Activated CD8-positive, alpha-beta memory T cell treated with anti-CD3 and anti-CD28 coated beads for 48 hours (primary cell): ENCODE measurements around the gene EN2.

Experiments
- DNase-seq, 3 experiments: peaks; one replicate each; pipeline ENCODE4 v3.0.0-alpha.2; 2020; ENCODE audit warnings: low read depth in 2 of 3, low spot score in 2 of 3

EN2 gene

DNA sequence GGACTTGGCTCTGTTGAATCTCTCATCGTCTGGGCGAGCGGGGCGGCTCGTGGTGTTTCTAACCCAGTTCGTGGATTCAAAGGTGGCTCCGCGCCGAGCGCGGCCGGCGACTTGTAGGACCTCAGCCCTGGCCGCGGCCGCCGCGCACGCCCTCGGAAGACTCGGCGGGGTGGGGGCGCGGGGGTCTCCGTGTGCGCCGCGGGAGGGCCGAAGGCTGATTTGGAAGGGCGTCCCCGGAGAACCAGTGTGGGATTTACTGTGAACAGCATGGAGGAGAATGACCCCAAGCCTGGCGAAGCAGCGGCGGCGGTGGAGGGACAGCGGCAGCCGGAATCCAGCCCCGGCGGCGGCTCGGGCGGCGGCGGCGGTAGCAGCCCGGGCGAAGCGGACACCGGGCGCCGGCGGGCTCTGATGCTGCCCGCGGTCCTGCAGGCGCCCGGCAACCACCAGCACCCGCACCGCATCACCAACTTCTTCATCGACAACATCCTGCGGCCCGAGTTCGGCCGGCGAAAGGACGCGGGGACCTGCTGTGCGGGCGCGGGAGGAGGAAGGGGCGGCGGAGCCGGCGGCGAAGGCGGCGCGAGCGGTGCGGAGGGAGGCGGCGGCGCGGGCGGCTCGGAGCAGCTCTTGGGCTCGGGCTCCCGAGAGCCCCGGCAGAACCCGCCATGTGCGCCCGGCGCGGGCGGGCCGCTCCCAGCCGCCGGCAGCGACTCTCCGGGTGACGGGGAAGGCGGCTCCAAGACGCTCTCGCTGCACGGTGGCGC is at the start of gene EN2:
TSS of gene EN2 (plus strand) at position 19 of the 767 bp plus-strand sequence. CDS start at position 268, 249 bp downstream.
- DNase-seq: no peak

DNA sequence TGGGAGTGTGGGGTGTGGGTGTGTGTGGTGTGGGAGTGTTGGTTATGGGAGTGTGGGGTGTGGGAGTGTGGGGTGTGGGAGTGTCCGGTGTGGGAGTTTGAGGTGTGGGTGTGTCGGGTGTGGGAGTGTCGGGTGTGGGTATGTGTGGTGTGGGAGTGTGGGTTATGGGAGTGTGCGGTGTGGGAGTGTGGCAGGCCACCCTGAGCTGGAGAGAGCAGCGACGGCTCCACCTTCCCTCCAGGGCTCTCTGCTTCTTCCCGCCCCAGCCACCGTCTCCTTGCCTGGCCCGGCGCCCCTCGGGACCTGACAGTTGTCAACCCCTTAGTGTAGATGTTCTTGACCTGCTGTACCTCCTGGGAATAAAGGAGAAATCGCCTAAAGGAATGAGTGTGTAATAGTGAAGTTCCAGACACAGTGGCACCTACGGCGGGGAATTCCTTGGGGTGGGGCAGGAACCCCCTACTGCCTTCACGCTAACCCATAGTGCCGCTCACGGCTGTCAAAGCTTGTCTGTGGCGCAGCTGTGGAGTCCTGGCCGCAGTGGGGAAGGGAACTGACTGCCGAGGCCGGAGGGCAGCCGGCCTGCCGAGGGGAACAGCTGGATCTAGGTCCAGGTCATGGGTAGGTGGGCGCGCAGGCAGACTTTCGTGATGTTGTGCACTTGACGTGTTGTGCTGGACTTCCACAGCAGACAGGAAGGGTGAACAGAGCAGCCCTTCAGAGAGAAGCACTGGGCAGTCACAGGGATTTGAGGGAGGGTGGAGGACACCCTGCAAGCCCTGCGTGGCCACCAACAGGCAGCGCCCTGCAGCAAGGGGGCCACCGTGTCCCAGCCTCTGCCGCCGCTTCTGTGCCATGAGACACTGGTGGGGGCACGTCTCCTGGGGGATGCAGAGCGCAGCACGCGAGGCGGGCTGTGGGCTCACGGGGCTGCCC is 49.0 kb upstream of the EN2 start:
- no peak for DNase-seq

DNA sequence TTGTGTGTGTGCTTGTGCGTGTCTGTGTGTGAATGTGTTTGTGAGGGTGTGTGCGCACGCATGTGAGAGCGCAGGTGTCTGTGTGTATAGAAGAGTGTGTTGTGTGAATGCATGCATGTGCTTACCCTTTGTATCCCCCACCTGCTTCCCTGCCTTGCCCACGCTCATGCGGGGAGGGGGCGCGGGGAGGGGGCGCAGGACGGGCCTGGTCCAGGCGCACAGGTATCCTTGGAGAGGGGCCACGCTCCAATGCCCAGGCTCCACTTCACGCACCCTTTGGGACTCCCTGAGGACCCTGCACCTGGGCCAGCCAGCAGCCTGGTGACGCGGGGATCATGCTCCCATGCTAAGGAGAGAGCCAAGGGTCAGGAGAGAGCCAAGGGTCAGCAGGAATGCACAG is 47.9 kb upstream of the EN2 start:
- DNase-seq: no peak

DNA sequence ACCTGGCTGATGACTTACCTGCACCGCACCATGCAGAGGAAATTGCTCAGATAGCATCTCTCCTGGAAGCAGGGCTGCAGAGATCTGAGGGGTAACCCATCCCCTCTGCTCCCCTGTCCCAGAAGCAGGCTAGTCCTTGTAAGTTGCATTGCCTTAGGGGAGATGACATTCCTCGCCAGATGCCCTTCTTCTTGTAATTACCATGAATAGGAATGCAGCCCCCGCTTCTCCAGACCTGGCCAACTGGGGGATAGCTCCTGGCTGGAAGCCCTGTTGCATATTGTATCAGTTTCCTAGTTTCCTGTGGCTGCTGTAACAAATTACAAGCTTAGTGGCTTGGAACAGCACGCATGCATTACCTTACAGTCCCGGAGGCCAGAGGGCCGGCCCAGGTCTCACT is 47.5 kb upstream of the EN2 start:
- no peak for DNase-seq

DNA sequence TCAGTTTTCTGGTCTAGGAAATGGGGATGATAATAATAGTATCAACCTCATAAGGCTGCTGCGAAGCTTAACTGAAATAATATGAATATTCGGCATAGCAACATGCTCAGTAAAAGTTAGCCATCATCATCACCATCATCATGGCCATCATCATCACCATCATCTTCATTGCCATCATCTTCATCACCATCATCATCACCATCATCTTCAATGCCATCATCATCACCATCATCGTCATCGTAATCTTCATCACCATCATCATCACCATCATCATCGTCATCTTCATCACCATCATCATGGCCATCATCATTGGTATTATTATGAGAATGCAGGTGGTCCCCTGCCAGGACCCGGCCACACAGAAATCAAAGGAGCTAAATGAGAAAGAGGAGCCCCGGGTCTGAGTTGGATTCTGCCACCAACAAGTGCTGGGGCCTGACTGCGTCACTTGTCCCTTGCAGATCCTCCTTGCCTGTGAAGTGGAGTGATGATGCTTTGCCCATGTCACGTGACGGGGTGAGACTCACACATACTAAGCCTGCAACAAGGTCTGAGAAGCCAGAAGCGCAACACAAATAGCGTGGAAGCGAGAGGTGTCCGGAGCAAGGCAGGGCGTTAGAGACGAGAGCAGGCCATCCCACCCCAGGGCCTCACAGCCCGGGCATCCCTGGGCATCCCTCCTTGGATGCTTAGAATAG is 46.1 kb upstream of the EN2 start:
- DNase-seq: no peak

DNA sequence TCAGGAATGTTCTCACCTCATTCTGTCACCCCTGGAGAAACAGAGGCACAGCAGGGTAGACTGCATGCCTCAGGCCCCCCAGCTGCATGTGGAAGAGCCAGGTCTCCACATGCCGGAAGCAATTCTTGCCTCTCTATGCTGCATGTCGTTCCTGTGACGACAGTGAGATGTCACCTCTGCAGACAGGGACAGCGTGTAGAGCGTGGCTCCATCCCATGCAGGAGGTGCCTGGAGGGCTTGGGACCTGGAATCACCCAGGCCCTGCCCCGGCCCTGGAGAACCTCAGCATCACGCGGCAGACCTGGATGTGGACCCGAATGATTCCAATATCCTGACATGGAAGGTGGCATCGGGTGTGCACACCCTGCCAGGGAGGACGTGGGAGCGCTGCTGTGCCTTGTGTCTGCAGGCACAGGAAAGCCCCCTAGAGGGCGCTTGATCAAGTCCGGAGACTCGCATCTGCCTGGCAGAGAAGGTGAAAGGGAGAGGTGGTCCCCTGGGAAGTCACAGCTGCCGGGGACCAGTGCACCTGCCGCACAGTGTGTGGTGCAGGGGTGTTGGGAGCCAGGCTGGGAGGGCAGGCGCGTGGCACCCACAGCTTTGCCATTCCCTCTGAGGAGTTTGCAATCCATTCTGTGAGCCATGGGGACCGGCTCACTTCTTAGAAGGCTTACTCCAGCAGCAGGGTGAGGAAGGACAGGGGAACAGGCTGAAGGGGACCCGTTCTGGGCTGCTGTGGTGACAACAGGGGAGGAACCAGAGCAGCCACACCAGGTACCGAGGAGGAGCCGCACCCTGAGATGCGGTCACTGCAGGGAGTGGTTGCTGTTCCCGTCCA is 45.3 kb upstream of the EN2 start:
- peak in 2 of 3 experiments; percentile 23 to 25 for DNase-seq

DNA sequence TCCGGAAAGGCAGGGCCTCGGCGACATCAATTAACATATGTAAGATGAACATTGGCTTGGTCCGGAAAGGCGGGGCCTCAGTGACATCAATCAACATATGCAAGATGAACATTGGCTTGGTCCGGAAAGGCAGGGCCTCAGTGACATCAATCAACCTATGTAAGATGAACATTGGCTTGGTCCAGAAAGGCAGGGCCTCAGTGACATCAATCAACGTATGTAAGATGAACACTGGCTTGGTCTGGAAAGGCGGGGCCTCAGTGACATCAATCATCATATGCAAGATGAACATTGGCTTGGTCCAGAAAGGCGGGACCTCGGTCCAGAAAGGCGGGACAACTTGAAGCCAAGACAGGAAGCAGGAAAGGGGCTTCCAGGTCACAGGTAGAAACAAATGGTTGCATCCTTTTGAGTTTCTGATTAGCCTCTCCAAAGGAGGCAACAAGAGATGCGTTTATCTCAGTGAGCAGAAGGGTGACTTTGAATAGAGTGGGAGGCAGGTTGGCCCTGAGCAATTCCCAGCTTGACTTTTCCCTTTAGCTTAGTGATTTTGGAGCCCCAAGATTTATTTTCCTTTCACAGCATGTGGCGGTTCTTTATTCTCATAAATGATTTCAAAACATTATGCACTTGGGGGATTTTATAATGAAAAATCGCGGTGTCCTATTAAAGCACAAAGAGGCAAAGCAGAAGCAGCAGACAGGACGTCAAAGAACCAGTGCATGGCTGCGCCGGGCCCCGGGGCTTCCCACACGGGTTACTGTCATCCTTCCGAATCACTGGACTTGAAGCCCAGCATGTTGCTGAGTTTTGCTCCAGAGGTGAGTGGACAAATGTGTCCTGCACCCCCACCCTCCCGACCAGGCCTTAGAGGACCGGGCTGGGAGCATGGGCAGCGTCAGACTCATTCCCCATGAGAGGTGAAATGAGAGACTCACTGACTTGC is 43.1 kb upstream of the EN2 start:
- no peak for DNase-seq

DNA sequence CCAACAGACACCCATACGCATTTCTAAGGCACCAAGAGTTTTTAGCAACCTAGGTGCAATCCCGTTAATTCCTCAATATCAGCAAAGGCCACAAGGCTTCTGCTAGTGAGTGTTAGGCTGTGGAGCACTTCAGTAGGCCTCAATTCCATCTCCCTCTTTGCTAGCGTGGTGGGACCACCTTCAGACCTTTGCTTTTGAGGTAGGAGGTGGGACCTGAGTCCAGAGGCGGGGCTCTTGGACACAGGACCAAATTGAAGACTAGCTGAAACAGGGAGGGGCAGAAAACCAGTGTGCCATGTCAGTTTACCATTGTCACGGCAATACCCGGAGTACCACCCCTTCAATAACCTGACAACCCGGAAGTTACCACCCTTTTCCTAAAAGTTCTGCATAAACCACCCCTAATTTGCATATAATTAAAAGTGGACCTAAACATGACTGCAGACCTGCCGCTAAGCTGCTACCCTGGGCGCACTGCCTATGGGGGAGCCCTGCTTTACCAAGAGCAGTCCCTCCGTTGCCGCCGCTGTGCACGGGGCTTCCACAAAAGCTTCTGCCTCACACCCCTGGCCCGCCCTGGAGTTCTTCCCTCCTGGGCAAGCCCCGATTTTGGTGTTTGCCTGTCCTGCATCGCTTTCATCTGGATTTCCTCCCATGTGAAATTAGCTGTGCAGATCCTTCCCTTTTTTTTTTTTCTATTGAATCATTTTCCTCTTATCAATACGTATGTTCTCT is 41.1 kb upstream of the EN2 start:
- DNase-seq: no peak

DNA sequence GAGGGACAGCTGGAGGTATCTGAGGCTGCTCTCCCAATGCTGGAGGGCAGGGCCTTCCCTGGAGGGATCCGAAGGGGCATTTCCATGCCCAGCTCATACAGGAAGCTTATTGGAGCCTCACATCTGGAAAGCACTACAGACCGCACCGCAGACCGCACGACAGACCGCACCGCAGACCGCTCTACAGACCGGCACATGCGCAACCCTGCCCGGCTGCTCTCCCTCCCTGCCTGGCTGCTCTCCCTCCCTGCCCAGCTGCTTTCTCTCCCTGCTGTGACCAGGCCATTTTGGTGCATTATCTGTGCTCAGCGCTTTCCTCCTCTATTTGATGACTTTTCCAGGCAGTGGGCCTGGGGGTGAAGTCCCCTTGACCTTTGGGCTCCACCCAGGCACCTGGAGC is 39.6 kb upstream of the EN2 start:
- DNase-seq: no peak

DNA sequence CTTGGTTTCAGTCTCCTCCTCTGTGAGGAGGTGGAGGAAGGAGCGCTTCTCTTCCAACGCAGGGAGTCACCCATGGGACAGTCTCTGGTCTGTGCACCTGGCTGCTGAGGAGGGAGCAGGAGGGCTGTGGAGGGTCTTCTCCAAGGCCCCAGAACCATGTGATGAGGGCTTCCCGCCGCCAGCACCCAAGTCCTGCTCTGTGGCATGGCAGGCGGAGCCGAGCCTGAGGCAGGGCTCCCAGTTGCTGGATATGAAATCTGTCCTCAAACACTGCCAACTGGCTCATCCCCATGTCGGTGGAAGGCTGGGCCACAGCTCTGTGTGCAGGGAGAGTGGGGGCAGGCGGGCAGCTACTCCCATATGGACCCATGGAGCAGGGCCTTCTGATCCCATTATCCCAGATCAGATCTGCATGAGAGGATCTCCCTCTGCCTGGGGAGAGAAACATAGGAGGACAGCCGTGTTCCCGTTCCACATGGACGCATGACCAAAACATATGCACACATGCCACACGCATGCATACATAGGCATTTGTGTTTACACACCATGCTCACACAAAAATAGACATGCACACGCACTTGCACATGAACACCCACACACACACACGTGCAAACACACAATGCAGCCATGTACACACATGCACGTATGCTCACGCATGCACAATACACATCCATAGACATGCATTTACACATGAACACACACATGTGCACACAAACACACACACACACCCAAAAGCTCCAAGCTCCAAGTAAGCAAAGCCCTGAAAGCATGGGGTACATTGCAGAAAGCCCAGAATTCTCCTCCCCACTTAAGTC is 38.8 kb upstream of the EN2 start:
- no peak for DNase-seq

DNA sequence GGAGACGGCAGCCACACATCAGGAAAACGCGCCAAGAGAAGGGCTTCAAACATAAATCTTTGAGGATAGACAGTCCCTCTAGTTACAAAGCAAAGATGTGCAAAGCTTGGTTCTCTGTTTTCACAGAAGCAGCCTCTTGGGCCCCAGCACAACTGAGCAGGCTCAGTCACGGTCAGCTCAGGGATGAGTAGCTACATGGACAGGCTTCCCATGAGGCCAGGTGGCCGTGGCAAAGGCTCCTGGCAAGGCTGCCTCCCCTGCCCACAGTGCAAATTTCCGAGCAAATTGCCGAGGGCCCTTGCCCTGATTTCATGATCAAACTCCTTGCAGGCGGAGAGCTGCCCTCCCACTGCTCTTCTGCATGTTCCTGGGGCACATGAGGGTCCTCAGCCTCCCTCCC is 37.8 kb upstream of the EN2 start:
- no peak for DNase-seq

DNA sequence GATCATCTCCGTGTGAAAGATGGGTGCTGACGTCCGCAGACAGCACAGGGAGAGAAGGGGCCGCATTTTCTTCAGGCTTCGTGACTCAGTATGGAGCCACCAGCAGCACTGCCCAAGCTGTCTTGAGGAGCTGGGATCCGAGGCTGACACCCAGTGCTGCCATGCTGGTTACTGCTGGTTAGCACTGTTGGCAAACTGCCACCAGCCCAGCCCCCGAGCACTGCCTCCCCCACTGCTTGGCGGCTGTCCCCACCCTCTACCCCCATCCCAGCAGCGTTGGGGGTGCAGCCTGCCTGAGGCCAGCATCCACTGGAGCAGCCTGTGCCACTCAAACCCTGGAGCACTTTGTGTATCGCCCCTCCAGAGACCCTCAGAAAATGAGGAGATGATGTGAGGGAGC is 35.8 kb upstream of the EN2 start:
- no peak for DNase-seq

DNA sequence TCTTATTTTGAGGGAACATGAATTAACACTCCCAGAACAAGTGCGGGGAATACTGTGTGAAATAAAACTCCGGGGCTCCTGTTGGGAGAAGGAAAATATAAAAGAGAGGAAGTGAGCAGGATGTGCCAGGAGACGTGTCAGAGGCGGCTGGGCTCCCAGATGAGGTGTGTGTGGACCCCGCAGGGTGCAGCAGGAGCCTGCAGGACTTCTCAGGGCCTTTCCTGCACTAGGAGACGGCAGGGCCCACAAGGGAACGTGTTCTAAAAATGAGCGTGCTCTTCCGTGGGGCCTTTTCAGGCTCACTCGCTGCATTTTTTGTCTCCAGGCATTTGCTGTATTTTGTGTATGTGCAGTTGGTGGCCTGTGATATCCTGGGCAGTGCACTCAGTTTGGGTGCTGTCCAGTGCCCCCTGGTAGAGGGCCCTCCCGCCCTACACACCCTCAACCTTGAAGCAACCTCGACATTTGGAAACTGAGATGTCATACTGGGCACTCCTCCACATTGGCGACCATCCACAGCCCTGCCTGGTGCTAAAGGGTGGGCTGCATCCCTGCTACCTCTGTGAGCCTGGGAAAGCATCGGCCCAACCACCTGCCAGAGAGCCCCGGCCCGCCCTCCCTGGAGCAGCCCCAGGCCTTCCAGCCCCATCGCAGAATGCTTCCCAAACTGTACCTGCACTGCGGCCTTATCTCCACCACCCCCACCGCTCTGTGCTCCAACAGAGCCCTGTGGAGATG is 35.2 kb upstream of the EN2 start:
- no peak for DNase-seq

DNA sequence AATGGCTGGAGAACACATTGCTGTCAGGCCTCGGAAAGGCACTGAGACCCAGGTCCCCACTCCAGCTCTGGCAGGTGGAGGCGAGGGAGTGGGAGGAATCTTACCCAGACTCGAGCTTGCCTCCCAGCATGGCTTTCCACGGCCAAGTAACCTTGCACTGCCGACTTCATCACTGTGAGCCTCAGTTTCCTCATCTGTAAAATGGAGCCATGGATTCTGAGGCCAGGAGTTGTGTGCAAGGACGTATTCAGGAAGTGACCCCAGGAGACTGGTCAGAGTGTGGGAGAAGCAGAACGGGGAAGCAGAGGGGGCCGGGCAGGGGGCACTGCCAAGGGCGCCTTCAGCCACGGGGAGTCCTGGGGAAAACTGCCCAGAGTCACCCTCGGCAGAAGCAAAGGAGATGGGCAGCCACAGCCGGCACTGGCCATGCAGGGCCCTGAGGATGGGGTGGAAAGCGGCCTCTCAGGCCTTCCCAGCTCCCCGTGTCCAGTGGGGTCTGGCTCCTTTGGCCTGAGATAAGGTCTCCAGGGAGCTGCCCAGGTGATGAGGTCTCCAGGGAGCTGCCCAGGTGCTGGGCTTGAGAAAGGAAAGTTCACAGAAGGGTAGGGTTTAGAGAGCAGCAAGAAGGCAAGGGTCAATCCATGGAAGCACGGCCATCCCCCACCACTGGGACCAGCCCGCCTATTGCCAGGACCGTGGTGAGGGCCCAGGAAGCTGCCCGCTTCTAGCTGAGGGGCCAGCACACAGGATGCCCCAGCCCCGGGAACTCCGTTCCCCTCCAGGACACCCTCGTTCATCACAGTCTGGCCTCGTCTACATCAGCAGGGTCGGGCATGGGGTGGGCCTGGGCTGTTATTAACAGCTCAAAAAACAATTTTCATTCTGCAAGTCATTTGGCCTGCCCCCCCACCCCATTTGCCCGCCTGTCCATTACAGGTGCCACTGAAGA is 34.3 kb upstream of the EN2 start:
- DNase-seq: no peak

DNA sequence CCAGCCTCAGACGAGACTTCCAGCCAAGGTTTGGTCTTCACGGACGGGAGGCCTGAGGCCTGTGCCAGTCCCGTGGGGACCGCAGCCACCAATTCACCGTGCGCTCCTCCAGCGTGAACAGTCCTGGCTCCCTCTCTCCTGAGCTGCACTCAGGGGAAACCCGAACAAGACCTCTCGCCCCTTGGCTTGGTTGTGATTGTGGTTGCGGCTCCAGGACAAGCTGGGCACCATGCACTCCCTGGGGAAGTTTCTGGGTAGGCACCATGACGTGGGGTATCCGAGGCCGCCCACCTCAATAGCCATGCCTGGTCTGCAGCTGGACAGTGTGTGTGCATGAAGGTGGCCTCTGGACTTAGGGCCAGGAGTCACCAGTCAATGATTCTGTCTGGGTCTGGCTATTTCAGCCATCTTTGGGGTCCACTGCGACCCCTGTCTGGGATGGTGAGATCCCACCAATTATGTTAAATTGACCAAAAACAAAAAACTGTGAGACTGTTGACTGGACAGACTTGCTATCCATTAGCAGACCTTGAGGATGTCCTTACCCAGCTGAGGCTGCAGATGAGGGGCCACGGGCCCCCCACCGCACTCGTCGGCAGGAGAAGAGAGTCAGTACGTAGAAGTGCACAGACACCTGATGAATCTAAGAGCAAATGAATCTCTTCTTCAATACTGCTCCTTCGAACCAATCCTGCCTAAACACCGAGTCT is 33.5 kb upstream of the EN2 start:
- DNase-seq: no peak

DNA sequence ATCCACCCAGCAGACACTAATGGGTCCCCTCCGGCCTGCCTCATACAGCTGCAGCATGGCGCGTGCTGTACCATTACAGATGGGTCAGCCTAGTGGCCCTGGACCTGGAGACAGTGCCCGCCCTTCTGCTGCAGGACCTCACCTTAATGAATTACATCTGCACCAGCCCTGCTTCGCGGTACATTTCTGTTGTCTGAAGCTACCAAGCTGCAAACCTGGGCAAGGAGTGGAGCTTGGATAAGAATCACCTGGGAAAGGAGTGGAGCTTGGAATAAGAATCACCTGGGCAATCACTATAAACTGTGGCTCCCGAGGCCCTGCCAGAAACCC is 33.0 kb upstream of the EN2 start:
- DNase-seq: no peak
